Superior temporal gyrus (tissue), 1 donor: ENCODE measurements around the gene PDE9A.
"Not testable (repeated sequence)": the region's sequence is repeated elsewhere in the genome, so short reads cannot be mapped to it uniquely, and the experiment has no call there.

Experiments
- DNase-seq: peaks from one replicate; pipeline ENCODE4 v3.0.0-alpha.2; 2016; ENCODE audit errors: extremely low spot score

PDE9A gene

DNA sequence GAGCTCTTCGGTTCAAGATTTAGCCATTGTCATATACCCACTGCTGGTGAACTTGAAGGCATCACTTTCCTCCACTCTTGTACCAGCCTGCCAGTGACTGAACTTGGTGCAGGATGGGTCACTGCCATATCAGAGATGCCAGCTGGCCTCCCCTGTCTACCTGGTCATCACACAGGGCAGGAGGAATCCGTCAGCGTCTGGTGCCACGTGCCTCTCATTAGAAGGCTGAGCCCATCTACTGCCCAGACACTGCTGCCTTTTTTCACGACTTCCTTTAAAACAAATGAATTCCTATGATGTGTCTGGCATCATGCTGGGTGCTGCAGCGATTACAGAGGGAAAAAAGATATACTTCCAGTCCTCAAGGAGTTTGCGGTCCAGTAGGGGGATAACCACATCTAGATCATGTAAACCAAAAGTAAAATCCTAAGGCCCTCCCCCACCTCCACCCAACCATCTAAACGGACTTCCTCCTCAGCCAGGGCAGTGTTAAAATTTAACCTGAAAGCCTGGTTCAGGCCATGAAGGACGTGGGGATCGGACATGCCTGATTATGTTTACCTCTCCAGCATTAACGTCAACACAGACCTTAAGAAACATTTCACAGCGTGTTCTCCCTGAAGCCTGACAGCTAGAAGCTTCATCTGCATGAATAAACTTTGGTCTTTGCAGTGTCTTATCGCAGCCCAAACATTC, 29.2 kb upstream of the PDE9A start:
- DNase-seq, result no peak

DNA sequence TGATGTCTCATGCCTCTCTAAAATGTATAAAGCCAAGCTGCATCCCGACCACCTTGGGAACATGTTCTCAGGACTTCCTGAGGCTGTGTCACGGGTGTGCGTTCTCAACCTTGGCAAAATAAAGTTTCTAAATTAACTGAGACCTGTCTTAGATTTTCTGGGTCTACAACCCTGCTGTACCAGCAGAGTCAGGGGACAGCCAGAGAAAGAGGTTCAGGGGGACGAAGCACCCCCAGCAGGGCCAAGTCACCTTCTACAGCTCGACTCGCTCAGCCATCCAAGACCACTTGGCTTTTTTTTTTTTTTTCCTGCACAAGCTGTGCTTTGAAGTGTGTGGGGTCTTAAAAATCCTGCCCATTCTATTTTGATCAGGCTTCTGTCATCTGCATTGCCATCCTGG, 28.5 kb upstream of the PDE9A start:
- no peak for DNase-seq

DNA sequence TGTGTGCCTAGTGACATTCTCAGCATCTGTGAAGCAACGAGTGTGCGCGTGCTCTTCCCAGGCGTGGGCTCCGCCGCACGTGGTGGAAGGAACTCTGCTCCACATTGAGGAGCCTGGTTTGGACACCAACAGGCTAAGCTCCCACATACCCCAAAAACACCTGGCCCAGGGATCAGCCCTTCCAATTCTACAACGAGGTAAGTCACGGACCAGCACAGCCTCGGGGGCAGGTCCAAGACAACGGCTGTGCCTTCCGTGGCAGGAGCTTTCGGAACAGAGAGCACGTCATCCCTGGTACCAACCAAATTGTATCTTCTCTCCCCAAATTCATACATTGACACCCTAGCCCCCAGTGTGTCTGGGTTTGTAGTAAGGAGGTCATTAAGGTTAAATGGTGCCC, 27.2 kb upstream of the PDE9A start:
- no peak for DNase-seq

DNA sequence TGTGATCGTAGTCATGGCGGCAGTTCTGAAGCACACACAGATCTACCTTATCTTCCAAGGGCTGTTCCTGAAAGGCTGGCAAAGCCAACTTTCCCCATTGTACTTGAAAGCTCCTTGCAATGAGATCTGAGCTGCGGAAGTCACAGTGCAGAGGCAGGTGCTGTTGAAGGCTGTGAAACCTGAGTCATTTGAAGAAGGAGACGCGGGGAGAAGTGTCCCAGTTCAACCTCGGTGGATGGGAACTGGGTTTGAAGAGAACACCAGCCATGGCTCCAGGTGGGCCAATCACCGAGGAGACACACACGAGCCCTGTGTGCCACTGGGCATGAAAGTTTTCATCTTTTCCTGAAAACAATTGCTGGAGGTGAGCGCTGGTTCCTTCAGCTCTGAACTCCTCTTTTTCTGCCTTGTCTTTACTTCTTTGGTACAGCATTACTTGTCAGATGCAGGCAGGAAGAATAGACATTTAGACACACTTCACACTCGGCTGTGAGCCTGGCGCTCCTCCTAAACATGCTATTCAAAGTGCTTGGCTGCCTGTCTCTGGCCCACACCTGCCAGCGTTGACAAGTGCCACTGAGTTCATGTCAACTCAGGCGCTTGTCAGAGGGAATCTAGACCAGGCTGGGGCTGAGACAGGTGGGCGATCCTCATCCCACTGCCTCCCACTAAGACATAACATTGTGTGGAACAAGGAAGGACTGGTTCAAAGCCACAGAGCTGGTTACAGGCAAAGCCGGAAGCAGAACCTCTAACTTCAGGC, 25.7 kb upstream of the PDE9A start:
- DNase-seq, result no peak

DNA sequence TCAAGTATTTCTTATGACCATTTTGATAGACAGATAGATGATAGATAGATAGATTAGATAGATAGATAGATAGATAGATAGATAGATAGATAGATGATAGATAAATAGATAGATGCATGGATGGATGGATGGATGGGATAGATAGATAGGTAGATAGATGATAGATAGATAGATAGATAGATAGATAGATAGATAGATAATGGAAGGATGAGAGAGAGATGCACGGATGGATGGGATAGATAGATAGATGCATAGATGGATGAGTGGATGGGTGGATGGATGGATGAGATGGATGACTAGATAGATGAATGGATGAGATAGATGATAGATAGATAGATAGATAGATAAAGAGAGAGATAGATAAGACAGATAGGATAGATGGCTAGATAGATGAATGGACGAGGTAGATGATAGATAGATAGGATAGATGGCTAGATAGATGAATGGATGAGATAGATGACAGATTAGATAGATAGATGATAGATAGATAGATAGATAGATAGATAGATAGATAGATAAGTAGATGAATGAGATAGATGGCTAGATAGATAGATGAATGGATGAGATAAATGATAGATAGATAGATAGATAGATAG, 24.9 kb upstream of the PDE9A start:
- DNase-seq, result not testable (repeated sequence)

DNA sequence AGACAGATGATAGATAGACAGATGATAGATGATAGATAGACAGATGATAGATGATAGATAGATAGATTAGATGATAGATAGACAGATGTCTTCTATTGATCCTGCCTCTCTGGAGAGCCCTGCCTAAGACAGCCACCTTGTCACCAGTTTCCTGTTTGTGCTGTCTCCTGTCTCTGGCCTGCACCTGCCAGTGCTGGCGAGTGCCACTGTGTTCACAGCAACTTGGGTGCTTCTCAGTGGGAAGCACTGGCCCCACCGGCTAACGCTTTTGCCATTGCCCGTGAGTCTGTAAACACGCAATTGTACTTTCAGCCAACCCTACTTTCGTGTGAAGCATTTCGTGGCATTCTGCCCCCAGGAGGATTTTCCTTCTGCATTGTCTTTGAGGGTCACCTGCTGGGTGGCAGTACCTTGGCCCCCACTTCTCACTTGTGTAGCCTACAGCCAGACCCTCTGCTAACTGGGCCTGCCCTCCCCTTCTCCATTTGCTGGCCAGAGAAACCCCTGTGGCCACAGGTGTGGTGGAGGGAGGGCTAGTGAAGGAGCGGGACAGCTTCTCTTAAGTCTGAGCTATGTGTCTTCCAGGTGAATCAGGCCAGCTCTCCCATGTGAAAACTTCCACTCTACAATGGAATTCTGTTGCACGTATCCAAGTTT, 23.4 kb upstream of the PDE9A start:
- DNase-seq, result no peak

DNA sequence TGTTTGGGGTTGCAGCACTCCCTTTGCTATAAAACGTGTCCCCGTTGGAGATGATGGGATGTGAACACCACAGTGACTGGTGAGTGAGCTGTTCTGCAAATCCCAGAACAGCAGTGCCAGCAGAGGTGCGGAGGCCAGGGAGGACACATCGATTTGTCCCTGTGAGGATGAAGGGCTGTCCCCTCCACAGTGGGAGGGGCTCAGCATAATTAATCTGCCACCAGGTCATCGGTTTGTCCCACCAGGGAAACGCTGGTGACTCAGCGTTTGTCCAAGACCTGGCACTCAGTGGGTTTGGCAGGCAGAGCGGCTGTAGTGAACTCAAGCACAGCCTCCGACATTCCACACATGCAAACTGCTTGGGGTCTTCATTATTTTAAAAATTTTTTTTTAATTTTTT, 22.8 kb upstream of the PDE9A start:
- no peak for DNase-seq

DNA sequence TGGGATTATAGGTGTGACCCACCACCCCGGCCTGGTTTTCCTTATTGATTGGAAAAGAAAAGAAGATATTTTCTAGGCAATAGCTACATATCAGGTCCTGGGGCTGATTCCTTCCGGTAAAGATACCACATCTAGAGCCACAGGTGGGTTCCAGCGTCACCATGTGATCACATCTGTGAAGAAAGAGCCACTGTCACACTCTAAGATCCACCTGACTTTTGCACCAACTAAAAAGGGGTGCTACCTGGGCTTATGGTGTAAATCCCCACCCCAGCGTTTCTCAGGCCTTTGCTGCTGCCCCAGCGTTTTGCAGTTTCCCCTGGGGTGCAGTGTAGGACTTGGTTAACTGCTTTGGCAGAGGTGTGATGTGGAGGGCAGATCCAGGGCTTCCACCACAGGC, 22.3 kb upstream of the PDE9A start:
- DNase-seq, result no peak

DNA sequence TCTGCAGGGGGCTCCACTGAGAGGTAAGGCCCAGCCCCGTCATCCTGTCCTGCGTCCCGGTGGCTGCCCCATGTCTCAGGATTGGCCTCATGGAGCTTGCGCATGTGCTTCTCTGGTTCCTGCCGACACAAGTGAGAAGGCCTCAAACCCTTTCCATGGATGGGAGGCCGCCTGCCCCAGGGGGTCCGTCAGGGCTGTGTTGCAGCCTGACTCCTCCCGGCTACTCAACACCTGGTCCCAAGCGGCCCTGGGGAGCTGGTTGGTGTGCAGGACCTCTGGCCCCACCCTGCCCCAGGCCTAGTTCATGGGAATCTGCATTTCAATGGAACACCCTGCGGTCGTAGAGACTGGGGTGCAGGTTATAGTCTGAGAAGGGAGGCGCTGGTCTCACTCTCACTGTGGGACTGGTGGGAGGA, 21.1 kb upstream of the PDE9A start:
- no peak for DNase-seq

DNA sequence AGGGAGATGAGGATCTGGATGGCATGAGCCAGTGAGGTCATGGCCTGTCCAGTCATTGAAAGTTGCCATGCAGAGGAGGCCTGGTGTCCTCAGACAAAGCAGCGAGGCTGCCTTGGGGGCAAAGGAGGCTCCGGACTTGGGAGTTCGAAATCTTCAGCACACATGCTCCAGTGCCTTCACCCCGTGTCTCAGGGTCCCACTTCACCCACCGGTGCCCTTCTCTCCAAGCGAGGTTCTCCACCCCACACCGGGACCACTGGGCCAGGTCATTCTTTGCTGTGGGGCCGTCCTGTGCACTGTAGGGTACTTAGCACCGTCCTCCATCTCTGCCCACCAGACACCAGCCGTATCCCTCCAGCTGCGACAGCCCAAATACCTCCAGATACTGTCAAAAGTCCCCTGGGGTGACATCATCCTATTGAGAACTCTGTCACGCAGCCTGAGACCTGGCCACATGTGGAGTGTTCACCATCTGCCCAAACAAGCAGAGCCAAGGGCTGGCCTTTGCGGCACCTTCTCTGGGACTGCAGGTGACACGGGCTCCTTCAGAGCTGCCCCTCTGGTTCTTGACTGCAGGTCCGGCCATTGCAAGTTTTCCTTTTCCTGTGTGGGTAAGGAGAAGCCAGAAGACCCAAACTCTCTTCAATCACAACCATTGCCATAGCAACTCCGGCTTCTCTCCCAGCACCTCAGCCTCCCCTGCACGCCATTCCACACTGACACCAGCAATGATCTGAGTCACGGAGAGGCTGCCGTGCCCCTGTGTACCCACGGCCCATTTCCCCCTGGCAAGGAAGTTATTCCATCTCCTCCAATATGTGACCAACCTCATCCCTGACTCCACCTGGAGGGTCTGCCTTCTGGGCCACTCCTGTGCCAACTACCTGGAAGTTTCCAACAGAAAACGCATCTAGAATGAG, 20.4 kb upstream of the PDE9A start:
- DNase-seq, result no peak

DNA sequence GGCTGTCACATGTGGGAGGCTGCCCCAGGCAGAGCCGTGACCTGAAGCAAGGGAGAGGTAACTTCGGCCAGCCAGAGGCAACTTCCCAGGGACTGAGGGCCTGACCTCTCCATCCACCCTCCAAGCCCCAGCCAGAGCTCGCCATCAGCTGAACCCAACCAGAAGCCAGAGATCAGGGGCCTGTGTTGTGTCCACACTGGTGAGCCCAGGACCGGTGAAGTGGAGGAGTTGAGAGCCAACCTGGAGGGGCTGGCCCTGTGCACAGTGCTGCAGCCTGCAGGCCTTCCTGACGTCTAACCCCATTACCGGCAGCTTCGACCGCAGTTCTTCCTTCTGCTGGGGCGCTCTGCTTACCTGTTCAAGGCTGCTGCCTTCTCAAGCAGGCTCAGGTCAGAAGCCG, 19.6 kb upstream of the PDE9A start:
- no peak for DNase-seq

DNA sequence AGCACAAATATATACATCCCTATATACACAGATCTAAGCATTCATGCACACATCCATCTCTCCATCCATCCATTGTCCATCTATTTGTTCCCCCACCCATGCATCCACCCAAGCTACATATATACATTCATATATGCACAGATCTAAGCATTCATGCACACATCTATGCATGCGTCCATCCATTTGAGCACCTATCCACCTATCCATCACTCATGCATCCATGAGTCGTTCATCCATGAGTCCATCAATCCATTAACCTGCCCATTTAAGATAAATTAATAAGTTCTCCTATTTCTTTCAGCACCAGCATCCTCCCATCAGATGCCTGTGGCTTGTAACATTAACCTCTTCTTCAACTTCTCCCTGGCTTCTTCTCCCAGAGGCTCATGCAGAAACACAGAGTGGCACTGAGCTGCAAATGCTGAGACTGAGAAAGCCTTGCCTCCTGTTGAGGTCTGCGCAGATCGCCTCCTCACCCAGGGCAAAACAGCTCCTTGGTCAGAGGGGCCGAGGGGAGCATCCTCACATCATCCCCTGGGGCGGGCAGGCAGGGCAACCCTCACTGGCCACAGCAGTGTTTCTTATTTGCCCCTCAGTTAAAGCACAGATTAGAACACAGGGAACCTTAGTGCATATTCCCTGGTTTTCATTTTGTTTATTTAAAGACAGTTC, 17.4 kb upstream of the PDE9A start:
- DNase-seq, result no peak

DNA sequence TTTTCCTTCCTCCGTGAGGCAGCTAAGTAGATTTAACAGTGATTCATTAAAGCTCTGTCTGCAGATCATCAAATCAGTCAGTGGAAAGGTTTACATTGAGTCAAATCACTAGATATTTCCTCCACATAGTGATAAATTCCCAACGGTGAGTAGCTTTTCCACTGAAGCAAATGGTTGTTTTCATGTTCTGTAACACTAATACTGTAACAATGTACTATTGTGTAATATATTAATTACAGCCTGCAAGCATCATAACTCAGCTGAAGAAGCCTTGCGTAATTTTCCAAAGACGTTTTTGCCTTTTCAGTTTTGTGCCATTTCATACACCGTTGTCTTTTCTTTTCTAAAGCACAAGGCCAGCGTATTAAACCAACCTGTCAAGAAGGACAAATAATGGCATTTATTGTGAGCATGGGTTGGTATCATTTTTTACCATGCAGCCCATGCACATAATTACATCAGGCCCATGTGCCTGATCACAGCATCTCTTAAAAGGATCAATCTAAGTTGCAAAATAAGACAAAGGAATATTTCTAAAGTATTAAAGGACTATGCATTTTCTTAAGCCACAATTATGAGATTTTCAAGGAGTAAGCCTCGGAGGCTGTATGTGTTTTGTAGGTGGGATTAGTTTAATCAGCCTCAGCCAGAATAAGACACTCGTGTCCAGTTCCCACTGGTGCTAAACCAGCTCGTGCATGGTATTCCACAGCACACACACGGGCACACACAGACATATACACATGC, 16.7 kb upstream of the PDE9A start:
- no peak for DNase-seq

DNA sequence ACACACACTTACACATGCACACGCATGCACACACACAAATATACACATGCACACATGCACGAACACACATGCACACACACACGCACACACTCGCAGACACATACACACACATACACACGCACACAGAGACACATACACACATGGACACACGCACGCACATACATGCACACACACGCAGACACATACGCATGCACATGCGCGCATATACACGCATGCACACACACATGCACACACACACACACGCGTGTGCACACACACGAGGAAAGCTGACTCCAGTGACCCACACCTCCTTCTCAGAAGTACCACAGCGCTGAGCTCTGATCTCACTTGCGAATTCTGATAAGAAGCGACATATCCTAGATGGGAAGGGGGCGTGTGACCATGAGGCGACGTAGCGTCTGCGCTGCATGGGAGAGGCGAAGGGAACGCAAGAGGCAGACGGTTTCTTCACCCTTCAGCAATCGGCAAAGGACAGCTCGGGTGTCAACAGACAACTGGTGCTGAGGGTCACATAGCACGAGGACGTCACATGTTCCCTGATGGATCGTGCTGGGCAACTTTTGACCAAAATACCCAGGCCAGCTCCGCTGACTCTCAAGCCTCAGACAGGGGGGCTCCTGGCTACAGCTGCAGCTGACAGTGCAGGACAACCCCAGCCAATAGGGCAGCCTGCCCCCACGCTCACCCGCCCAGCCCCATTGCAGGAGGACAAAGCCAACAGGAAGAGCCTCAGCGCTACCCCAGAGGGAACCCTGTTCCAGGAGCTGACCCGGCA, 16.0 kb upstream of the PDE9A start:
- no peak for DNase-seq

DNA sequence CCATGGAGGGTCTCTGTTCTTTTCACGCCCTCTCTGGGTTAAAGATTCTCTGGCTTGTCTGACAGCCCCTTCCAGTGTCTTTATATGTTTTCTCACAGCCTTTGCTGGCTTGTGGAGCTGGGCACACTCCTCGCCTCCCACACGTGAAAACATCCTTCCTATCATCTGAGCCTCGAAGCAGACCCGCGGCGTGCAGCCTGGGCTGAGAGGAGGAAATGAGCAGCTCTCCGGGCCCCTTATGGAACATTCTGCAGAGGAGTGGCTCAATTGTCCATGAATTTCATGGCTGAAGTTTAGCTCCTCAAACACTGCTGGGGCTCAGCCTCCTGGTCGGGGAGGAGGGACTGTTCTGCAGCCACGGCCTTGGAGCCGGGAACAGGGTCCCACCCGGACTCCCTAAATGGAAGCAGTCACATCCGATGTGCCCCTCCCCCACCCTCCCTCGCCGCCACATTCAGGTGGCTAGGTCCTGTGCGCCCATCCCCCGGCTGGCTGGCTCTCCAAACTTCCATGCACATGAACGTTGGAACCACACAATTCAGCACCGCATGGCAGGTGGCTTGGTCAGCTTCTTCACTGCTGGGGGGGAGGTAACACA, 15.1 kb upstream of the PDE9A start:
- DNase-seq, result no peak

DNA sequence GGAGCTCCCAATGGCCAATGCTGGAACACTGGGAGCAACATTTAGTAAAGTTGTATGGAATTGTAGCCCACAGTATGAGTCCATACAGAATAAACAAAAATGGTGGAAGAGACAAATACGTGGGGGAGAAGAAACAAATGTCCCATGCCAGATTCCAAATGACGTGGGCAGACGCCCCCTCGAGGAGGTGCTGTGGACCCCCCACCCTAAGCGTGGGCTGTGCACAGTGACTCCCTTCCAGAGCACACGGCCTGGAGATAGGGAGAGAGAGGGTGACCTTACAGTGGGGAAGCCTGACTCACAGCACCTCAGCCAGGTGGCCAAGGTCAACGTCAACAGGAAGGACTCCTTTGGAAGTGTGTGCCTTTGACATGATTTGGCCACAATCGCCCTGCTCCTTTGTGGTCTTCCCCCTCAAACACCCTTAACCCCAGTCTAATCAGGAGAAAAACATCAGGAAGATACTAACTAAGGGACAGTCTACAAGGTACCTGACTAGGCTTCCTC, 13.7 kb upstream of the PDE9A start:
- DNase-seq, result no peak

DNA sequence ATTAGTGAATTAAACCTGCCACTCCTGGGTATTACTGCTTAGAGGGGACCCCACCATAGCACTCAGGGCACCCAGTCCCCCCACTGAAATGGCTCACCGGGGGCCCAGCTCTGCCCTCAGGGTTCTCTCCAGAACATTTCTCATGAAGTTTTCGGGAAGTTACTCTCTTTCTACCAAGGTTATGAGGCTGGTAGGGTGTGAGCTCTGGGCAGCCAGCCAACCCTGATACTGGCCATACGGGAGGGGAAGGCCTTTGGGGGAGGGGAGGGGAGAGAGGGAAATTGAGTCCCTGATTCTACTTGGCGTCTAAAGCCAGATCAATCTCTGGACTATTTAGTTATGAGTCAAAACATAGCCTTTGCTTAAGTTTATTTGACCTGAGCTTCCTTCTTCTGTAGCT, 12.9 kb upstream of the PDE9A start:
- no peak for DNase-seq

DNA sequence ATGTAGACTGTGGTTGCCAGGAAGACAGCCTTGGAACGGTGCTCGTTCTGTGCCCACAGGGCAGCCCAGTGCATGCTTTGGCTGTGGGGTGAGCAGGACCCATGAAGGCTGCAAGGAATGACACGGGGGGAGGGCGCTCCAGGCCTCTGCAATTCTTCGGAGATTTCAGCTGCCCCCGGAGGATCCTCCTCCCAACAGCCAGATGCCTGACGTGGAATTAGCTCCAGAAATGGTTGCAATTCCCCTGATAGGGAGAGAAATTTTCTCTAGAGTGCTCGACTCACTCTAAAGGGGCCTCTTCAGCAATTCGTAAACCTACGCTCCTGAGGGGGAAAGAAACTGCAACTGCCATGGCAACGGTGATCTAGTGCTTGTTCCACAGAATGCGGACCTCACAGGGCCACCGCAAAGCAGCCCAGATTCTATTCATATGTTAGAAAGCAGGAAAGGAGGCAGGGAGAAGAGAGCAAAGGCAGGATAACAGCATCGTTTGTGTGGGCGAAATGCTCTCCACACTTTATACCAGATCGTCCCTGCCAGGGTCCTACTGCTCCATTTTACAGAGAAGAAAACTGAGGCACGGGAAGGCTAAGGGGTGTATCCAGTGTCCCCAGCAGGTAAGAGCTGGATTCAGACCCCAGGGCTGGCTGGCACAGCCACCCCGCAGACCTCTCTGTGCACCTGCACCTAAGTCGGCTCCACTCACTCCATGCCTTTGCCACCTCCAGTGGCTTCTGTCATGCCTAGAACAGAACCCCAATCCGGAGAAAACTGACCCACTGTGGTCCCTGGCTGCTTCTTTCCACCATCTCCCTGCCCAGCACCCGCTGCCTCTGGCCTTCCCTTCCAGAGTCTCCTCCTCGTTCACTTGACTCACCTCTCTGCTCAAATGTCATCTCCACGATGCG, 11.9 kb upstream of the PDE9A start:
- no peak for DNase-seq
